CD4-positive, alpha-beta T cell (primary cell): ENCODE data around the gene NASP. TPM values are rescaled to one million over a fixed set of nuclear protein-coding genes. Genes with fewer than 3 reads are reported as not detected.

Experiments used
- ATAC-seq: fragments of 200-7000 bp; cut with Tn5 transposase; one replicate; pipeline ENCODE4 v1.10.0; 2022; ENCODE audit warnings: mild to moderate bottlenecking; ENCODE audit not compliant: poor library complexity
- CTCF ChIA-PET: fragments of 350-600 bp; sonication (Branson Sonifier 250); formaldehyde crosslinking; loops from one replicate; lab custom pipeline; 2021; ENCODE audit warnings: antibody characterized with exemption, inconsistent platforms; lab: Charles Lee
- POLR2A ChIA-PET: fragments of 350-600 bp; sonication (Branson Sonifier 250); formaldehyde crosslinking; loops from one replicate; lab custom pipeline; 2021; ENCODE audit warnings: antibody characterized with exemption, inconsistent platforms; lab: Charles Lee
- DNase-seq, 14 experiments: peaks; one replicate each; pipeline ENCODE4 v3.0.0-alpha.2; 2013 to 2020; ENCODE audit warnings: mixed read lengths in 2 of 14
- H3K27ac ChIP-seq, 2 donors: one replicate each; pipeline versions ENCODE4 v1.5.1 to v1.7.0; 2013; ENCODE audit warnings: low read length in 2 of 2, low read depth in 1 of 2, mild to moderate bottlenecking in 1 of 2
- H3K27me3 ChIP-seq, 2 experiments: 1 replicate in 1 of 2; 2 replicates in 1 of 2; pipeline versions ENCODE4 v1.6.1 to v1.7.0; 2013; ENCODE audit warnings: low read length in 2 of 2, control low read depth in 1 of 2, mild to moderate bottlenecking in 1 of 2, moderate library complexity in 1 of 2; ENCODE audit not compliant: insufficient read depth in 2 of 2, control insufficient read depth in 1 of 2
- H3K36me3 ChIP-seq: one replicate; pipeline ENCODE4 v1.6.1; 2013; ENCODE audit warnings: low read length, control low read depth; ENCODE audit not compliant: insufficient read depth
- H3K4me1 ChIP-seq: one replicate; pipeline ENCODE4 v1.6.1; 2013; ENCODE audit warnings: low read length, control low read depth; ENCODE audit not compliant: insufficient read depth
- H3K4me3 ChIP-seq: one replicate; pipeline ENCODE4 v1.5.1; 2013; ENCODE audit warnings: mild to moderate bottlenecking, low read length, moderate library complexity
- H3K9me3 ChIP-seq, 2 experiments: 1 replicate in 1 of 2; 2 replicates in 1 of 2; pipeline versions ENCODE4 v1.6.1 to v1.7.0; 2013; ENCODE audit warnings: low read length in 2 of 2, mild to moderate bottlenecking in 2 of 2, control low read depth in 1 of 2, moderate library complexity in 1 of 2; ENCODE audit not compliant: control insufficient read depth in 1 of 2, insufficient read depth in 1 of 2
- H3K27ac Mint-ChIP-seq: one replicate; pipeline ENCODE4 v1.8.0; 2020; ENCODE audit warnings: mixed read lengths
- H3K27me3 Mint-ChIP-seq: one replicate; pipeline ENCODE4 v1.8.0; 2021; ENCODE audit warnings: mixed read lengths
- H3K36me3 Mint-ChIP-seq: one replicate; pipeline ENCODE4 v1.8.0; 2021; ENCODE audit warnings: low read depth, mixed read lengths
- H3K4me1 Mint-ChIP-seq: one replicate; pipeline ENCODE4 v1.8.0; 2021; ENCODE audit warnings: low read depth, mixed read lengths
- H3K4me3 Mint-ChIP-seq: one replicate; pipeline ENCODE4 v1.8.0; 2020; ENCODE audit warnings: mild to moderate bottlenecking, mixed read lengths
- H3K9me3 Mint-ChIP-seq: one replicate; pipeline ENCODE4 v1.8.0; 2020; ENCODE audit warnings: mixed read lengths
- intact Hi-C, 2 experiments: fragments of 100-400 bp; cut with DNase I in 1 of 2; cut with micrococcal nuclease in 1 of 2; formaldehyde crosslinking; loops; one replicate each; pipeline versions ENCODE4 v1.15.1 to v1.9.0; 2023 to 2025; cut with DNase I, micrococcal nuclease
- total RNA-seq, 174 experiments: library from RNA in 2 of 174; stranded (reverse) in 2 of 174; gene quantifications; one replicate each; pipeline ENCODE4 v1.2.3 and lab custom pipeline; 2021 to 2026
- TF ChIP-seq, protein P1 (sequence below): fragments of 200-600 bp; IDR thresholded peaks from one replicate; pipeline ENCODE4 v1.8.0; 2022; ENCODE audit warnings: antibody characterized with exemption, mild to moderate bottlenecking

NASP gene
- total RNA-seq, 2 experiments from 2014 or later = 110 to 112 TPM

DNA sequence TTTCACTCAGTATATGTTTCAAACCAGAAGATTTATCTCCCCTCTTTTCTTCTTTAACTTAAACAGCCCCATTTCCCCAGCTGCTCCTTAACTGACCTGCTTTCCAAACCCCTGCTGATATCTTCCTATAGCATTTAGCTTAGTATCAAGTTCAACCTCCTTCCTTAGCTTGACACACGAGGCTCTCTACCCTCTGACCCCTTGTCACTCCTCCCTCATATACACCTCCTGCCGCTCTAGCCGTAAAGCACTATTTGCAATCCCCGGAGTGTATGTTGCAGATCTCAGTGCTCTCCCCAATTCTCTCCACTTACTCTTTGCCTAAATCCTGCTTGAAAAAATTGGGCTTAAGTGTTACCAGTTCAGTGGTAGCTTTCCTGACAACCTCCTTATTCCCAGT, 47.0 kb upstream of the NASP start:
- Histone ChIP-seq H3K36me3 (no peaks in the 10 kb centered on the region), H3K4me1 (no peaks in the 10 kb centered on the region), H3K9me3 (no peaks in the 10 kb centered on the region), H3K27me3 (no peaks in the 10 kb centered on the region), H3K4me3 (no peak overlapping the region), H3K27ac (no peak overlapping the region)
- intact Hi-C loops = no loop called here
- Mint-ChIP-seq H3K27ac (no peak overlapping the region), H3K9me3 (no peaks in the 10 kb centered on the region), H3K27me3 (no peaks in the 10 kb centered on the region), H3K4me1 (no peaks in the 10 kb centered on the region), H3K4me3 (no peak overlapping the region), H3K36me3 (no peaks in the 10 kb centered on the region)
- no peak for DNase-seq
- no peak for ATAC-seq
- ChIA-PET CTCF (no interaction called here), POLR2A (interaction anchor here (1.7 kb wide), 1 partner anchor 15 kb away, joined by 5 read pairs; the partner anchor contains the start of gene PRDX1)
- TF ChIP-seq, protein P1, sequence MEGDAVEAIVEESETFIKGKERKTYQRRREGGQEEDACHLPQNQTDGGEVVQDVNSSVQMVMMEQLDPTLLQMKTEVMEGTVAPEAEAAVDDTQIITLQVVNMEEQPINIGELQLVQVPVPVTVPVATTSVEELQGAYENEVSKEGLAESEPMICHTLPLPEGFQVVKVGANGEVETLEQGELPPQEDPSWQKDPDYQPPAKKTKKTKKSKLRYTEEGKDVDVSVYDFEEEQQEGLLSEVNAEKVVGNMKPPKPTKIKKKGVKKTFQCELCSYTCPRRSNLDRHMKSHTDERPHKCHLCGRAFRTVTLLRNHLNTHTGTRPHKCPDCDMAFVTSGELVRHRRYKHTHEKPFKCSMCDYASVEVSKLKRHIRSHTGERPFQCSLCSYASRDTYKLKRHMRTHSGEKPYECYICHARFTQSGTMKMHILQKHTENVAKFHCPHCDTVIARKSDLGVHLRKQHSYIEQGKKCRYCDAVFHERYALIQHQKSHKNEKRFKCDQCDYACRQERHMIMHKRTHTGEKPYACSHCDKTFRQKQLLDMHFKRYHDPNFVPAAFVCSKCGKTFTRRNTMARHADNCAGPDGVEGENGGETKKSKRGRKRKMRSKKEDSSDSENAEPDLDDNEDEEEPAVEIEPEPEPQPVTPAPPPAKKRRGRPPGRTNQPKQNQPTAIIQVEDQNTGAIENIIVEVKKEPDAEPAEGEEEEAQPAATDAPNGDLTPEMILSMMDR = no peak

DNA sequence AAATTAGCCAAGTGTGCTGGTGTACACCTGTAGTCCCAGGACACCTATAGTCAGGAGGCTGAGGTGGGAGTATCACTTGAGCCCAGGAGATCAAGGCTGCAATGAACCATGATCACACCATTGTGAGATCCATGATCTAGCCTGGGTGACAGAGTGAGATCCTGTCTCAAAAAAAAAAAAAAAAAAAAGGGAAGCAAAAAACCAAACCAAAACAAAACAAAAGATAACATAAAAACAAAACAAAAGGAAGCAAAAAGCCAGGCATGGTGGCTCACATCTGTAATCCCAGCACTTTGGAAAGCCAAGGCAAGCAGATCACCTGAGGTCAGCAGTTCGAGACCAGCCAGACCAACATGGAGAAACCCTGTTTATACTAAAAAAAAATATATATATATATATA, 42.6 kb upstream of the NASP start:
- no peak overlapping the region for H3K4me3 ChIP-seq
- intact Hi-C loops = no loop called here
- Mint-ChIP-seq H3K27me3 (no peaks in the 10 kb centered on the region), H3K4me3 (no peak overlapping the region), H3K27ac (no peak overlapping the region), H3K9me3 (no peaks in the 10 kb centered on the region), H3K36me3 (no peaks in the 10 kb centered on the region), H3K4me1 (peaks cover 29% of the 10 kb centered on the region)
- no peak for DNase-seq
- no peak for ATAC-seq
- no peaks in the 10 kb centered on the region for H3K36me3 ChIP-seq
- H3K4me1 ChIP-seq = peaks cover 32% of the 10 kb centered on the region
- ChIA-PET POLR2A (interaction anchor here (5.4 kb wide), 1 partner anchor 20 kb away, joined by 36 read pairs; the partner anchor contains the start of gene PRDX1), CTCF (interaction anchor here (0.7 kb wide), 1 partner anchor 769 kb away, joined by 3 read pairs; no protein-coding TSS in a partner anchor)
- TF ChIP-seq, protein P1 = no peak
- H3K27ac ChIP-seq = no peak overlapping the region
- H3K27me3 ChIP-seq = no peaks in the 10 kb centered on the region
- no peaks in the 10 kb centered on the region for H3K9me3 ChIP-seq

DNA sequence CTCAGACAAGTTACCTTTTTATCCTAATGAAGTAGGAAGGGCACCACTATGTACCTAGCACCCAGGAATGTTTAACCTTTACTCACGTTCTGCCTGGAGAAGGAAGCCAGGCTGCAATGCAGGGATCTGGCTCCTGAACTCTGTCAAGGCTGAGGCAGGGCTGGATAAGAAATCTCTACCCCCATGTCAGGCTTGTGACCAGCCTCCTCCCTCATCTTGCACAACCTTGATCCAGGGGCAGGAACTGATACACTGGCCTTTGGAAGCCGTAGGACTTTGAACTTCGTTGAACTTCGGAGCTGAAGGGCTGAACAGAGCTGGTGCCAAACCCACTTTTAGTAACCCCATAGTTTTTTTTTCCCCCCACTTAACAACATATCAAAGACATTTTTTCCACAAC, 41.2 kb upstream of the NASP start:
- ChIA-PET POLR2A (interaction anchor here (0.7 to 5.4 kb wide), 3 partner anchors 21 to 143 kb away, joined by 3 to 36 read pairs (median 4); partner anchors contain the start of genes GPBP1L1 and PRDX1), CTCF (interaction anchor here (0.7 to 2.2 kb wide), 4 partner anchors 17 to 849 kb away, joined by 3 to 5 read pairs (median 4); partner anchors contain the start of gene PRDX1)

More for the DNA sequence above, 41.2 kb upstream of the NASP start:
- Mint-ChIP-seq H3K4me3 (no peak overlapping the region), H3K4me1 (peaks cover 29% of the 10 kb centered on the region), H3K9me3 (no peaks in the 10 kb centered on the region), H3K36me3 (no peaks in the 10 kb centered on the region), H3K27ac (no peak overlapping the region), H3K27me3 (no peaks in the 10 kb centered on the region)
- Histone ChIP-seq H3K27ac (no peak overlapping the region), H3K27me3 (no peaks in the 10 kb centered on the region), H3K36me3 (no peaks in the 10 kb centered on the region), H3K9me3 (no peaks in the 10 kb centered on the region), H3K4me1 (peaks cover 32% of the 10 kb centered on the region), H3K4me3 (no peak overlapping the region)
- ATAC-seq = no peak
- TF ChIP-seq, protein P1 = no peak
- peak in 1 of 14 experiments; percentile 34 for DNase-seq
- intact Hi-C loops = no loop called here
